ENCODE measurements around the gene RXRA. TPM values are rescaled to one million over a fixed set of nuclear protein-coding genes. Genes with fewer than 3 reads are reported as not detected.

The RXRA gene
- total RNA-seq, 2 donors from 2014 or later: 45.4 to 58.1 TPM

- ATAC-seq (ENCODE audit: insufficient number of reproducible peaks, low FRiP score, low read depth) (no peak), DNase-seq (ENCODE audit: low spot score) (no peak)
- H3K9me3 ChIP-seq: no peaks in the 10 kb centered on the region
- H3K36me3 ChIP-seq: no peaks in the 10 kb centered on the region
- TF ChIP-seq CTCF (IDR thresholded peaks at IDR 0.05): no peak
- H3K4me1 ChIP-seq (ENCODE audit: control insufficient read depth in 1 of 2, low read depth in 2 of 2): peaks cover 66 to 94% of the 10 kb centered on the region in 2 donors
- no peaks in the 10 kb centered on the region for H3K27me3 ChIP-seq (replicated peaks; ENCODE audit: insufficient read depth)
- no peak overlapping the region for H3K27ac ChIP-seq
- H3K4me3 ChIP-seq: no peak overlapping the region
Observed at GRCh38 chr9:134337469-134337868, 11.2 kb downstream of the RXRA start.

GRCh38 chr9:134338394-134339182 lies 12.3 kb downstream of the RXRA start:
- H3K4me3 ChIP-seq: peak overlapping the region; percentile 54
- peak overlapping the region; percentile 4 to 27 for H3K27ac ChIP-seq
- no peak for ATAC-seq (ENCODE audit: insufficient number of reproducible peaks, low FRiP score, low read depth)
- peaks cover 70 to 98% of the 10 kb centered on the region in 2 donors for H3K4me1 ChIP-seq (ENCODE audit: control insufficient read depth in 1 of 2, low read depth in 2 of 2)
- no peak for DNase-seq (ENCODE audit: low spot score)
- H3K27me3 ChIP-seq (replicated peaks; ENCODE audit: insufficient read depth): no peaks in the 10 kb centered on the region
- no peak for TF ChIP-seq CTCF (IDR thresholded peaks at IDR 0.05)
- H3K9me3 ChIP-seq: no peaks in the 10 kb centered on the region
- H3K36me3 ChIP-seq: no peaks in the 10 kb centered on the region

- Histone ChIP-seq H3K27me3 (replicated peaks; ENCODE audit: insufficient read depth) (no peaks in the 10 kb centered on the region), H3K36me3 (no peaks in the 10 kb centered on the region), H3K4me1 (ENCODE audit: control insufficient read depth in 1 of 2, low read depth in 2 of 2) (peaks cover 71 to 98% of the 10 kb centered on the region in 2 donors), H3K4me3 (peak overlapping the region; percentile 54), H3K27ac (peak overlapping the region; percentile 4 to 27), H3K9me3 (no peaks in the 10 kb centered on the region)
- DNase-seq (ENCODE audit: low spot score): no peak
- no peak for ATAC-seq (ENCODE audit: insufficient number of reproducible peaks, low FRiP score, low read depth)
- TF ChIP-seq CTCF (IDR thresholded peaks at IDR 0.05): no peak
Observed at GRCh38 chr9:134339183-134339806, 13.0 kb downstream of the RXRA start.

- Histone ChIP-seq H3K27me3 (replicated peaks; ENCODE audit: insufficient read depth) (no peaks in the 10 kb centered on the region), H3K27ac (peak overlapping the region; percentile 30 to 52), H3K4me3 (no peak overlapping the region), H3K4me1 (ENCODE audit: control insufficient read depth in 1 of 2, low read depth in 2 of 2) (peaks cover 81 to 98% of the 10 kb centered on the region in 2 donors), H3K9me3 (no peaks in the 10 kb centered on the region), H3K36me3 (no peaks in the 10 kb centered on the region)
- no peak for TF ChIP-seq CTCF (IDR thresholded peaks at IDR 0.05)
- DNase-seq (ENCODE audit: low spot score) (no peak), ATAC-seq (ENCODE audit: insufficient number of reproducible peaks, low FRiP score, low read depth) (no peak)
Observed at GRCh38 chr9:134340475-134341160, 14.4 kb downstream of the RXRA start.

GRCh38 chr9:134341306-134341705 lies 15.1 kb downstream of the RXRA start:
- no peak for DNase-seq (ENCODE audit: low spot score)
- Histone ChIP-seq H3K4me3 (peak overlapping the region; percentile 41), H3K9me3 (no peaks in the 10 kb centered on the region), H3K27ac (peak overlapping the region; percentile 30 to 52), H3K36me3 (no peaks in the 10 kb centered on the region), H3K4me1 (ENCODE audit: control insufficient read depth in 1 of 2, low read depth in 2 of 2) (peaks cover 81 to 97% of the 10 kb centered on the region in 2 donors), H3K27me3 (replicated peaks; ENCODE audit: insufficient read depth) (no peaks in the 10 kb centered on the region)
- no peak for TF ChIP-seq CTCF (IDR thresholded peaks at IDR 0.05)
- ATAC-seq (ENCODE audit: insufficient number of reproducible peaks, low FRiP score, low read depth): no peak

Measured in thoracic aorta (tissue), 2 donors.